ENCODE data around the gene PRKCE.

Gene PRKCE

GRCh38 chr2:46163098-46163430 lies 511.6 kb downstream of the PRKCE start:
- Histone ChIP-seq H3K9me3 (no peaks in the 10 kb centered on the region), H3K4me3 (no peak overlapping the region), H3K27me3 (no peaks in the 10 kb centered on the region), H3K4me1 (peaks cover 4 to 43% (median 29%) of the 10 kb centered on the region in 4 donors), H3K36me3 (peaks cover 0 to 10% (median 5%) of the 10 kb centered on the region in 3 donors), H3K27ac (peak overlapping the region in 1 of 2 donors; percentile 34)
- no peak for TF ChIP-seq CTCF (IDR thresholded peaks at IDR 0.05)
- no peak for DNase-seq
- intact Hi-C loops (cut with DNase I; ENCODE audit: low total_unique reads), result no loop called here

- DNase-seq, result no peak
- Histone ChIP-seq H3K27ac (peak overlapping the region; percentile 60 to 66), H3K4me1 (peaks cover 4 to 40% (median 28%) of the 10 kb centered on the region in 4 donors), H3K9me3 (no peaks in the 10 kb centered on the region), H3K36me3 (peaks cover 0 to 16% (median 5%) of the 10 kb centered on the region in 3 donors), H3K27me3 (no peaks in the 10 kb centered on the region), H3K4me3 (no peak overlapping the region)
- intact Hi-C loops (cut with DNase I; ENCODE audit: low total_unique reads), result no loop called here
- no peak for TF ChIP-seq CTCF (IDR thresholded peaks at IDR 0.05)
Measured at GRCh38 chr2:46163804-46164528, 512.5 kb downstream of the PRKCE start.

GRCh38 chr2:46164529-46165301 lies 513.2 kb downstream of the PRKCE start:
- H3K9me3 ChIP-seq, result no peaks in the 10 kb centered on the region
- H3K4me1 ChIP-seq, result peaks cover 4 to 42% (median 28%) of the 10 kb centered on the region in 4 donors
- intact Hi-C loops (cut with DNase I; ENCODE audit: low total_unique reads), result no loop called here
- H3K27me3 ChIP-seq, result no peaks in the 10 kb centered on the region
- TF ChIP-seq CTCF (IDR thresholded peaks at IDR 0.05), result no peak
- peak; percentile 83 to 88 for DNase-seq
- peaks cover 0 to 16% (median under 1%) of the 10 kb centered on the region in 3 donors for H3K36me3 ChIP-seq
- peak overlapping the region; percentile 60 to 66 for H3K27ac ChIP-seq
- H3K4me3 ChIP-seq, result no peak overlapping the region

GRCh38 chr2:46165916-46166315 lies 514.4 kb downstream of the PRKCE start:
- no peak overlapping the region for H3K27ac ChIP-seq
- TF ChIP-seq CTCF (IDR thresholded peaks at IDR 0.05), result no peak
- peaks cover 0 to 11% (median 0%) of the 10 kb centered on the region in 3 donors for H3K36me3 ChIP-seq
- H3K27me3 ChIP-seq, result no peaks in the 10 kb centered on the region
- intact Hi-C loops (cut with DNase I; ENCODE audit: low total_unique reads), result no loop called here
- no peak for DNase-seq
- peaks cover 4 to 54% (median 35%) of the 10 kb centered on the region in 4 donors for H3K4me1 ChIP-seq
- H3K9me3 ChIP-seq, result no peaks in the 10 kb centered on the region
- H3K4me3 ChIP-seq, result no peak overlapping the region

- intact Hi-C loops (cut with DNase I; ENCODE audit: low total_unique reads), result no loop called here
- DNase-seq, result no peak
- Histone ChIP-seq H3K9me3 (no peaks in the 10 kb centered on the region), H3K27me3 (no peaks in the 10 kb centered on the region), H3K4me3 (no peak overlapping the region), H3K4me1 (peaks cover 4 to 53% (median 38%) of the 10 kb centered on the region in 4 donors), H3K36me3 (peaks cover 0 to 11% (median 0%) of the 10 kb centered on the region in 3 donors), H3K27ac (no peak overlapping the region)
- no peak for TF ChIP-seq CTCF (IDR thresholded peaks at IDR 0.05)
Measured at GRCh38 chr2:46167406-46167805, 515.9 kb downstream of the PRKCE start.
